Measurements from ENCODE around the gene CRYGS. TPM values are rescaled to one million over a fixed set of nuclear protein-coding genes. Genes with fewer than 3 reads are reported as not detected.

Gene CRYGS
- total RNA-seq, 1 experiment from 2014 or later, result 3.2 TPM

GRCh38 chr3:186523022-186523421 is 21.2 kb downstream of the CRYGS start:
- Mint-ChIP-seq H3K9me3 (ENCODE audit: unreplicated experiment) (no peaks in the 10 kb centered on the region), H3K4me3 (ENCODE audit: unreplicated experiment) (no peak overlapping the region), H3K27ac (ENCODE audit: unreplicated experiment) (no peak overlapping the region), H3K4me1 (ENCODE audit: low read depth, unreplicated experiment) (peaks cover 16% of the 10 kb centered on the region), H3K27me3 (ENCODE audit: insufficient read depth, unreplicated experiment) (peaks cover under 1% of the 10 kb centered on the region), H3K36me3 (ENCODE audit: insufficient read depth, unreplicated experiment) (no peaks in the 10 kb centered on the region)
- Histone ChIP-seq H3K4me1 (peaks cover 10% of the 10 kb centered on the region), H3K27me3 (replicated peaks; ENCODE audit: control insufficient read depth, insufficient read depth, low read length) (no peaks in the 10 kb centered on the region), H3K9me3 (no peaks in the 10 kb centered on the region), H3K4me3 (ENCODE audit: low read depth, low read length) (no peak overlapping the region), H3K36me3 (ENCODE audit: control insufficient read depth, insufficient read depth, low read length) (no peaks in the 10 kb centered on the region)
- ChIA-PET CTCF (no interaction called here), POLR2A (no interaction called here)
- no peak for DNase-seq
- TF ChIP-seq CTCF (IDR thresholded peaks at IDR 0.05; ENCODE audit: insufficient read depth in 1 of 2, low read depth in 1 of 2, low read length in 1 of 2, severe bottlenecking in 1 of 2, unreplicated experiment in 1 of 2), result no peak
- no TSS peak for BruUV-seq (replicated peaks)
- intact Hi-C loops (cut with micrococcal nuclease; ENCODE audit: unreplicated experiment), result no loop called here

GRCh38 chr3:186520957-186521842 is 23.0 kb downstream of the CRYGS start:
- DNase-seq, result no peak
- no peaks in the 10 kb centered on the region for H3K9me3 ChIP-seq
- ChIA-PET CTCF (interaction anchor here (0.6 kb wide), 1 partner anchor 16 kb away, joined by 3 read pairs; no protein-coding TSS in a partner anchor), POLR2A (no interaction called here)
- Mint-ChIP-seq H3K27me3 (ENCODE audit: insufficient read depth, unreplicated experiment) (peaks cover 2% of the 10 kb centered on the region), H3K36me3 (ENCODE audit: insufficient read depth, unreplicated experiment) (no peaks in the 10 kb centered on the region), H3K4me1 (ENCODE audit: low read depth, unreplicated experiment) (peaks cover 16% of the 10 kb centered on the region), H3K27ac (ENCODE audit: unreplicated experiment) (no peak overlapping the region), H3K4me3 (ENCODE audit: unreplicated experiment) (no peak overlapping the region), H3K9me3 (ENCODE audit: unreplicated experiment) (no peaks in the 10 kb centered on the region)
- no peak for TF ChIP-seq CTCF (IDR thresholded peaks at IDR 0.05; ENCODE audit: insufficient read depth in 1 of 2, low read depth in 1 of 2, low read length in 1 of 2, severe bottlenecking in 1 of 2, unreplicated experiment in 1 of 2)
- no peaks in the 10 kb centered on the region for H3K36me3 ChIP-seq (ENCODE audit: control insufficient read depth, insufficient read depth, low read length)
- H3K27me3 ChIP-seq (replicated peaks; ENCODE audit: control insufficient read depth, insufficient read depth, low read length), result no peaks in the 10 kb centered on the region
- intact Hi-C loops (cut with micrococcal nuclease; ENCODE audit: unreplicated experiment), result no loop called here
- H3K4me3 ChIP-seq (ENCODE audit: low read depth, low read length), result no peak overlapping the region
- H3K4me1 ChIP-seq, result peaks cover 10% of the 10 kb centered on the region
- BruUV-seq (replicated peaks), result no TSS peak

GRCh38 chr3:186520431-186520830 is 23.7 kb downstream of the CRYGS start:
- no peak overlapping the region for H3K27ac Mint-ChIP-seq (ENCODE audit: unreplicated experiment)
- H3K4me3 Mint-ChIP-seq (ENCODE audit: unreplicated experiment), result no peak overlapping the region
- ChIA-PET CTCF (no interaction called here), POLR2A (no interaction called here)
- Histone ChIP-seq H3K27me3 (replicated peaks; ENCODE audit: control insufficient read depth, insufficient read depth, low read length) (no peaks in the 10 kb centered on the region), H3K36me3 (ENCODE audit: control insufficient read depth, insufficient read depth, low read length) (no peaks in the 10 kb centered on the region), H3K9me3 (no peaks in the 10 kb centered on the region), H3K4me1 (peaks cover 6% of the 10 kb centered on the region), H3K4me3 (ENCODE audit: low read depth, low read length) (no peak overlapping the region)
- no peak for TF ChIP-seq CTCF (IDR thresholded peaks at IDR 0.05; ENCODE audit: insufficient read depth in 1 of 2, low read depth in 1 of 2, low read length in 1 of 2, severe bottlenecking in 1 of 2, unreplicated experiment in 1 of 2)
- no peaks in the 10 kb centered on the region for H3K9me3 Mint-ChIP-seq (ENCODE audit: unreplicated experiment)
- no peak for DNase-seq
- H3K27me3 Mint-ChIP-seq (ENCODE audit: insufficient read depth, unreplicated experiment), result peaks cover 2% of the 10 kb centered on the region
- no peaks in the 10 kb centered on the region for H3K36me3 Mint-ChIP-seq (ENCODE audit: insufficient read depth, unreplicated experiment)
- H3K4me1 Mint-ChIP-seq (ENCODE audit: low read depth, unreplicated experiment), result peaks cover 12% of the 10 kb centered on the region
- BruUV-seq (replicated peaks), result no TSS peak
- intact Hi-C loops (cut with micrococcal nuclease; ENCODE audit: unreplicated experiment), result no loop called here
